ENCODE measurements around the gene SLC39A7. TPM values are rescaled to one million over a fixed set of nuclear protein-coding genes. Genes with fewer than 3 reads are reported as not detected.
A peak's percentile ranks its signal among the peaks of the same experiment; 100 is the strongest.

The SLC39A7 gene
- total RNA-seq, 4 donors from 2014 or later = 45.4 to 61.3 (median 58.1) TPM

DNA sequence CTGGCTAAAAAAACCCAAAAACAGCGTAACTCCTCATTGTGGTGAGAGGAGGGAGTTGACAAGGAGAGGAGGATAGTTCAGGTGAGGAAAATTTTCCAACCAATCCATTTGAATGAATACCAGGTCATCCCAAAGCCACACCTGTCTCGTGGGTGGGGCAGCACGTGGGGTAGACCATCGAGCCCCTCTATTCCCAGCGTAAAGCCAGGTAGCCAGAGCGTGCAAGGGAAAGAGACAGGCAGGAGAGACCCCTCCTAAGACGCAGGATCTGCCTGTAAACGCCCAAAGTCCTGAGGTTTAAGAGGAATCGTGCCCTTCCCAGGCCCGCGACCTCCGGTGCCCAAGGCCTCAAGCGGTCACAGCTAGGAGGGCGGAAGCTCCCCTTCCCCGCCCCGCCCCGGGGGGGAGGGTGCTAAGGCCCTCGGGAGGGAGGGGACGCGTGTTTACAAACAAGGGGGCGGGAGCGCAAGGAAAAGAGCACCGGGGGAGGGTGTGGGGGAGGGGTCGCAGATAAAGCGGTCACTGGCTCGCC is 914 bp upstream of the SLC39A7 start:
- Histone ChIP-seq H3K9me3 (no peaks in the 10 kb centered on the region), H3K4me1 (peaks cover 3 to 82% (median 39%) of the 10 kb centered on the region in 4 donors), H3K27ac (peak overlapping the region; percentile 94 to 97 (median 96)), H3K27me3 (no peaks in the 10 kb centered on the region), H3K36me3 (peaks cover 0 to 51% (median 20%) of the 10 kb centered on the region in 3 donors), H3K4me3 (peak overlapping the region; percentile 60 to 91 (median 84))
- no peak for DNase-seq (ENCODE audit: low spot score in 2 of 2)
- TF ChIP-seq CTCF (IDR thresholded peaks at IDR 0.05) (no peak), EP300 (IDR thresholded peaks at IDR 0.05) (no peak), POLR2A (IDR thresholded peaks at IDR 0.05) (no peak)
- 3 to 6% methylated on average over 6 to 13 of the region's 26 CpGs for WGBS, 2 donors

- 0 to 1% methylated on average over 12 to 14 of the region's 14 CpGs for WGBS, 2 donors
- Histone ChIP-seq H3K36me3 (peaks cover 0 to 37% (median 9%) of the 10 kb centered on the region in 3 donors), H3K27ac (peak overlapping the region; percentile 94 to 97 (median 96)), H3K9me3 (no peaks in the 10 kb centered on the region), H3K27me3 (no peaks in the 10 kb centered on the region), H3K4me1 (peaks cover 3 to 81% (median 46%) of the 10 kb centered on the region in 4 donors), H3K4me3 (peak overlapping the region; percentile 60 to 91 (median 84))
- no peak for TF ChIP-seq EP300 (IDR thresholded peaks at IDR 0.05)
- TF ChIP-seq CTCF (IDR thresholded peaks at IDR 0.05) = peak in 1 of 5 experiments; percentile 17
- DNase-seq (ENCODE audit: low spot score in 2 of 2) = no peak
Measured at GRCh38 chr6:33201147-33201545, 479 bp downstream of the SLC39A7 start.

DNA sequence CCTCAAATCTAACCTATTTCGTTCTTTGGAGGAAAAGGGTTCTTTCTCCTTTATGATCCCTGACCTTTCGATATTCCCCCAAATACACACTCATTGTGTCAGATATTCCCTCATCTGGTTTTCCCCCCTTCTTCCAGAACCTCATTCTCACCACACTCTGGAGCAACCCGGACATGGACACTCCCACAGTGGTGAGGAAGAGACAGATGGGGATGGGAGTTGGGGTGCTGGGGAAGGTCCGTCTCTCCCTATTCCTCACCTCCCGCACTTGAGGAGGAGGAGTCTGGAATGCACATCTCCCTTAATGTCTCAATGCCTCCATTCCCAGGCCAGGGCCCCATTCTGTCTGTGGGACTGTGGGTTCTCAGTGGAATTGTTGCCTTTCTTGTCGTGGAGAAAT is 1.3 kb downstream of the SLC39A7 start:
- H3K36me3 ChIP-seq = peaks cover 0 to 29% (median 1%) of the 10 kb centered on the region in 3 donors
- H3K4me3 ChIP-seq = peak overlapping the region in 3 of 4 donors; percentile 60 to 88 (median 79)
- no peak for DNase-seq (ENCODE audit: low spot score in 2 of 2)
- no peak overlapping the region for H3K27ac ChIP-seq
- WGBS, 2 donors = 76 to 79% methylated on average over 6 of the region's 6 CpGs
- peaks cover 3 to 80% (median 48%) of the 10 kb centered on the region in 4 donors for H3K4me1 ChIP-seq
- no peak for TF ChIP-seq POLR2A (IDR thresholded peaks at IDR 0.05)
- no peak for TF ChIP-seq EP300 (IDR thresholded peaks at IDR 0.05)
- no peak for TF ChIP-seq CTCF (IDR thresholded peaks at IDR 0.05)
- no peaks in the 10 kb centered on the region for H3K27me3 ChIP-seq
- H3K9me3 ChIP-seq = no peaks in the 10 kb centered on the region

DNA sequence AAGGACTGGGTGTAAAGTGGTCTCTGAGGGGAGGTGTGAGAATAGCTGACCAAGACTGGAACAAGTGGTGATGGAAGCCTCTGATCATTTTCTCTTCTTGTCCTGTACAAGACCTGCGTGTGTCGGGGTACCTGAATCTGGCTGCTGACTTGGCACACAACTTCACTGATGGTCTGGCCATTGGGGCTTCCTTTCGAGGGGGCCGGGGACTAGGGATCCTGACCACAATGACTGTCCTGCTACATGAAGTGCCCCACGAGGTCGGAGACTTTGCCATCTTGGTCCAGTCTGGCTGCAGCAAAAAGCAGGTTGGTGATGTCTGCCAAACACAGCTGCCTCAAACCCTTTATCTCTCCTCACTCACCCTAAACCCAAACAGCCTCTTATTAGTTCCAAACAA is 2.1 kb downstream of the SLC39A7 start:
- no peak overlapping the region for H3K27ac ChIP-seq
- no peak for TF ChIP-seq POLR2A (IDR thresholded peaks at IDR 0.05)
- TF ChIP-seq CTCF (IDR thresholded peaks at IDR 0.05) = no peak
- no peak for TF ChIP-seq EP300 (IDR thresholded peaks at IDR 0.05)
- WGBS, 2 donors = 81% methylated on average over 6 of the region's 6 CpGs
- no peaks in the 10 kb centered on the region for H3K27me3 ChIP-seq
- DNase-seq (ENCODE audit: low spot score in 2 of 2) = no peak
- no peaks in the 10 kb centered on the region for H3K9me3 ChIP-seq
- H3K4me1 ChIP-seq = peaks cover 3 to 80% (median 53%) of the 10 kb centered on the region in 4 donors
- H3K4me3 ChIP-seq = no peak overlapping the region
- H3K36me3 ChIP-seq = peaks cover 0 to 21% (median 0%) of the 10 kb centered on the region in 3 donors

- Histone ChIP-seq H3K4me1 (peaks cover 3 to 73% (median 47%) of the 10 kb centered on the region in 4 donors), H3K36me3 (peaks cover 0 to 20% (median 0%) of the 10 kb centered on the region in 3 donors), H3K27me3 (no peaks in the 10 kb centered on the region), H3K4me3 (no peak overlapping the region), H3K27ac (no peak overlapping the region), H3K9me3 (no peaks in the 10 kb centered on the region)
- TF ChIP-seq POLR2A (IDR thresholded peaks at IDR 0.05) = no peak
- TF ChIP-seq CTCF (IDR thresholded peaks at IDR 0.05) = no peak
- no peak for TF ChIP-seq EP300 (IDR thresholded peaks at IDR 0.05)
- no peak for DNase-seq (ENCODE audit: low spot score in 2 of 2)
- WGBS, 2 donors = 87 to 92% methylated on average over 6 to 7 of the region's 7 CpGs
Measured at GRCh38 chr6:33203443-33204164, 2.9 kb downstream of the SLC39A7 start.
